ENCODE data around the gene P2RX4.

DNA sequence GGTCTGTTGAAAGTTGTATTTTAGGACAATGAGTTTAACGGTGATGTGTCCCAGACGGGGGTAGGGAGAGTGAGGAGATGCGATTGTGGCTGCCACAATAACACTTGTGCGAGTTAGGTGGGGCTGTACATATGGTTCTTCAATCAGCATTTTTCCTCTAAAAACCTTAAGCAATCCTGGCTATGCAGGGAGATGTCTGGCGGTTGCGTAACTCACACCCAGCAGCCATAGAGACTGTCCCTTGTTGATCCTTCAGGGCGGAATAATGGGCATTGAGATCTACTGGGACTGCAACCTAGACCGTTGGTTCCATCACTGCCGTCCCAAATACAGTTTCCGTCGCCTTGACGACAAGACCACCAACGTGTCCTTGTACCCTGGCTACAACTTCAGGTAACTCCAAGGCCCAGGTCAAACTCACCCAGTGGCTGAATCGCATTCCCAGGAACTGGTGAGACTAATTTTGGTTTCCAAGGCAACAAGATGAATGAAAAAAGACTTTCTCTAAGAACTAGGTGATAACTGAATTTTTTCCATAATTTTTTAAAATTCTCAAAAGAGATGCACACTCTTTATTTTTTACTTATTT is 42.6 kb upstream of the P2RX4 start:
- no peak for TF ChIP-seq POLR2A (IDR thresholded peaks at IDR 0.05)
- TF ChIP-seq, protein P1, sequence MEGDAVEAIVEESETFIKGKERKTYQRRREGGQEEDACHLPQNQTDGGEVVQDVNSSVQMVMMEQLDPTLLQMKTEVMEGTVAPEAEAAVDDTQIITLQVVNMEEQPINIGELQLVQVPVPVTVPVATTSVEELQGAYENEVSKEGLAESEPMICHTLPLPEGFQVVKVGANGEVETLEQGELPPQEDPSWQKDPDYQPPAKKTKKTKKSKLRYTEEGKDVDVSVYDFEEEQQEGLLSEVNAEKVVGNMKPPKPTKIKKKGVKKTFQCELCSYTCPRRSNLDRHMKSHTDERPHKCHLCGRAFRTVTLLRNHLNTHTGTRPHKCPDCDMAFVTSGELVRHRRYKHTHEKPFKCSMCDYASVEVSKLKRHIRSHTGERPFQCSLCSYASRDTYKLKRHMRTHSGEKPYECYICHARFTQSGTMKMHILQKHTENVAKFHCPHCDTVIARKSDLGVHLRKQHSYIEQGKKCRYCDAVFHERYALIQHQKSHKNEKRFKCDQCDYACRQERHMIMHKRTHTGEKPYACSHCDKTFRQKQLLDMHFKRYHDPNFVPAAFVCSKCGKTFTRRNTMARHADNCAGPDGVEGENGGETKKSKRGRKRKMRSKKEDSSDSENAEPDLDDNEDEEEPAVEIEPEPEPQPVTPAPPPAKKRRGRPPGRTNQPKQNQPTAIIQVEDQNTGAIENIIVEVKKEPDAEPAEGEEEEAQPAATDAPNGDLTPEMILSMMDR (IDR thresholded peaks at IDR 0.05), result no peak
- no peak for TF ChIP-seq POLR2AphosphoS5 (IDR thresholded peaks at IDR 0.05)
